ENCODE results near the gene DMTF1. TPM values are rescaled to one million over a fixed set of nuclear protein-coding genes. Genes with fewer than 3 reads are reported as not detected.
"Not testable (repeated sequence)": the region's sequence is repeated elsewhere in the genome, so short reads cannot be mapped to it uniquely, and the experiment has no call there.

Gene DMTF1
- polyA plus RNA-seq, 2 donors = 18.9 to 37.6 TPM

GRCh38 chr7:87225696-87226095 lies 73.4 kb downstream of the DMTF1 start:
- H3K27me3 ChIP-seq (ENCODE audit: control insufficient read depth in 1 of 2, insufficient read depth in 2 of 2, low read length in 2 of 2) = no peaks in the 10 kb centered on the region
- WGBS, 2 donors = 67 to 69% methylated on average over 1 of the region's 1 CpG
- H3K36me3 ChIP-seq (ENCODE audit: control insufficient read depth in 2 of 2, insufficient read depth in 2 of 2, low read length in 1 of 2) = no peaks in the 10 kb centered on the region
- H3K4me1 ChIP-seq (ENCODE audit: control insufficient read depth in 2 of 2, insufficient read depth in 2 of 2, low read length in 1 of 2) = no peaks in the 10 kb centered on the region
- H3K9me3 ChIP-seq (ENCODE audit: control insufficient read depth in 2 of 2, insufficient read depth in 1 of 2, low read depth in 1 of 2, low read length in 1 of 2) = no peaks in the 10 kb centered on the region
- H3K4me3 ChIP-seq (ENCODE audit: low read depth in 1 of 2, low read length in 2 of 2) = no peak overlapping the region
- no peak overlapping the region for H3K27ac ChIP-seq (ENCODE audit: low read depth in 2 of 2, low read length in 1 of 2)

- peaks cover 2 to 3% of the 10 kb centered on the region in 2 donors for H3K4me1 ChIP-seq (ENCODE audit: control insufficient read depth in 2 of 2, insufficient read depth in 2 of 2, low read length in 1 of 2)
- WGBS, 2 donors = 67 to 78% methylated on average over 3 of the region's 3 CpGs
- no peak overlapping the region for H3K27ac ChIP-seq (ENCODE audit: low read depth in 2 of 2, low read length in 1 of 2)
- H3K4me3 ChIP-seq (ENCODE audit: low read depth in 1 of 2, low read length in 2 of 2) = no peak overlapping the region
- no peaks in the 10 kb centered on the region for H3K36me3 ChIP-seq (ENCODE audit: control insufficient read depth in 2 of 2, insufficient read depth in 2 of 2, low read length in 1 of 2)
- H3K27me3 ChIP-seq (ENCODE audit: control insufficient read depth in 1 of 2, insufficient read depth in 2 of 2, low read length in 2 of 2) = no peaks in the 10 kb centered on the region
- H3K9me3 ChIP-seq (ENCODE audit: control insufficient read depth in 2 of 2, insufficient read depth in 1 of 2, low read depth in 1 of 2, low read length in 1 of 2) = no peaks in the 10 kb centered on the region
These were observed 74.2 kb downstream of the DMTF1 start for GRCh38 chr7:87226495-87226894.

- Histone ChIP-seq H3K4me3 (ENCODE audit: low read depth in 1 of 2, low read length in 2 of 2) (no peak overlapping the region), H3K27ac (ENCODE audit: low read depth in 2 of 2, low read length in 1 of 2) (no peak overlapping the region), H3K36me3 (ENCODE audit: control insufficient read depth in 2 of 2, insufficient read depth in 2 of 2, low read length in 1 of 2) (no peaks in the 10 kb centered on the region), H3K27me3 (ENCODE audit: control insufficient read depth in 1 of 2, insufficient read depth in 2 of 2, low read length in 2 of 2) (no peaks in the 10 kb centered on the region), H3K9me3 (ENCODE audit: control insufficient read depth in 2 of 2, insufficient read depth in 1 of 2, low read depth in 1 of 2, low read length in 1 of 2) (no peaks in the 10 kb centered on the region), H3K4me1 (ENCODE audit: control insufficient read depth in 2 of 2, insufficient read depth in 2 of 2, low read length in 1 of 2) (peaks cover 2 to 3% of the 10 kb centered on the region in 2 donors)
- WGBS, 2 donors = 34 to 44% methylated on average over 7 of the region's 7 CpGs
These were observed 79.0 kb downstream of the DMTF1 start for GRCh38 chr7:87231258-87231657.

GRCh38 chr7:87231711-87232110 lies 79.5 kb downstream of the DMTF1 start:
- H3K27me3 ChIP-seq (ENCODE audit: control insufficient read depth in 1 of 2, insufficient read depth in 2 of 2, low read length in 2 of 2) = no peaks in the 10 kb centered on the region

GRCh38 chr7:87234949-87235348 lies 82.7 kb downstream of the DMTF1 start:
- Histone ChIP-seq H3K36me3 (ENCODE audit: control insufficient read depth in 2 of 2, insufficient read depth in 2 of 2, low read length in 1 of 2) (no peaks in the 10 kb centered on the region), H3K27me3 (ENCODE audit: control insufficient read depth in 1 of 2, insufficient read depth in 2 of 2, low read length in 2 of 2) (no peaks in the 10 kb centered on the region), H3K27ac (ENCODE audit: low read depth in 2 of 2, low read length in 1 of 2) (no peak overlapping the region), H3K9me3 (ENCODE audit: control insufficient read depth in 2 of 2, insufficient read depth in 1 of 2, low read depth in 1 of 2, low read length in 1 of 2) (no peaks in the 10 kb centered on the region), H3K4me1 (ENCODE audit: control insufficient read depth in 2 of 2, insufficient read depth in 2 of 2, low read length in 1 of 2) (peaks cover 2 to 3% of the 10 kb centered on the region in 2 donors), H3K4me3 (ENCODE audit: low read depth in 1 of 2, low read length in 2 of 2) (no peak overlapping the region)

More at GRCh38 chr7:87231711-87232110, 79.5 kb downstream of the DMTF1 start:
- Histone ChIP-seq H3K27ac (ENCODE audit: low read depth in 2 of 2, low read length in 1 of 2) (no peak overlapping the region), H3K4me1 (ENCODE audit: control insufficient read depth in 2 of 2, insufficient read depth in 2 of 2, low read length in 1 of 2) (peaks cover 2 to 3% of the 10 kb centered on the region in 2 donors), H3K36me3 (ENCODE audit: control insufficient read depth in 2 of 2, insufficient read depth in 2 of 2, low read length in 1 of 2) (no peaks in the 10 kb centered on the region), H3K9me3 (ENCODE audit: control insufficient read depth in 2 of 2, insufficient read depth in 1 of 2, low read depth in 1 of 2, low read length in 1 of 2) (no peaks in the 10 kb centered on the region), H3K4me3 (ENCODE audit: low read depth in 1 of 2, low read length in 2 of 2) (no peak overlapping the region)

GRCh38 chr7:87238464-87239051 lies 86.3 kb downstream of the DMTF1 start:
- 63 to 68% methylated on average over 10 to 11 of the region's 11 CpGs for WGBS, 2 donors
- H3K9me3 ChIP-seq (ENCODE audit: control insufficient read depth in 2 of 2, insufficient read depth in 1 of 2, low read depth in 1 of 2, low read length in 1 of 2); H3K36me3 ChIP-seq (ENCODE audit: control insufficient read depth in 2 of 2, insufficient read depth in 2 of 2, low read length in 1 of 2); H3K4me1 ChIP-seq (ENCODE audit: control insufficient read depth in 2 of 2, insufficient read depth in 2 of 2, low read length in 1 of 2); H3K4me3 ChIP-seq (ENCODE audit: low read depth in 1 of 2, low read length in 2 of 2); H3K27me3 ChIP-seq (ENCODE audit: control insufficient read depth in 1 of 2, insufficient read depth in 2 of 2, low read length in 2 of 2); H3K27ac ChIP-seq (ENCODE audit: low read depth in 2 of 2, low read length in 1 of 2): not testable (repeated sequence)

- not testable (repeated sequence) for H3K4me3 ChIP-seq (ENCODE audit: low read depth in 1 of 2, low read length in 2 of 2); H3K4me1 ChIP-seq (ENCODE audit: control insufficient read depth in 2 of 2, insufficient read depth in 2 of 2, low read length in 1 of 2); H3K36me3 ChIP-seq (ENCODE audit: control insufficient read depth in 2 of 2, insufficient read depth in 2 of 2, low read length in 1 of 2); H3K9me3 ChIP-seq (ENCODE audit: control insufficient read depth in 2 of 2, insufficient read depth in 1 of 2, low read depth in 1 of 2, low read length in 1 of 2); H3K27me3 ChIP-seq (ENCODE audit: control insufficient read depth in 1 of 2, insufficient read depth in 2 of 2, low read length in 2 of 2); H3K27ac ChIP-seq (ENCODE audit: low read depth in 2 of 2, low read length in 1 of 2)
- WGBS, 2 donors = 88 to 89% methylated on average over 5 of the region's 5 CpGs
These were observed 93.4 kb downstream of the DMTF1 start for GRCh38 chr7:87245671-87246070.

Other genes starting within 250 kb of the DMTF1 start
- gene ELAPOR2, start 92.8 kb upstream of the DMTF1 start, polyA plus RNA-seq = 1 to 10 TPM in 1 of 2 donors, under 1 TPM in 1; 0.86 to 1.8 TPM
- 10 to 100 TPM; 11.5 to 12.9 TPM for gene TMEM243, start 67.3 kb downstream of the DMTF1 start, polyA plus RNA-seq
- 10 to 100 TPM; 14.2 to 20.6 TPM for gene CROT, start 193.2 kb downstream of the DMTF1 start, polyA plus RNA-seq